Activated CD8-positive, alpha-beta T cell treated with anti-CD3 and anti-CD28 coated beads, Interleukin-2, amount 10 ng/mL, durations not matched to agents 7 days and 5 days (primary cell): ENCODE data around the gene SDC3. TPM values are rescaled to one million over a fixed set of nuclear protein-coding genes. Genes with fewer than 3 reads are reported as not detected.
"Not testable (repeated sequence)": the region's sequence is repeated elsewhere in the genome, so short reads cannot be mapped to it uniquely, and the experiment has no call there.

Experiments used
- ATAC-seq: fragments of 150-1000 bp; cut with Tn5 transposase; one replicate; pipeline ENCODE4 v1.10.0; 2021; ENCODE audit warnings: moderate library complexity
- CTCF ChIA-PET: fragments of 350-600 bp; sonication (Branson Sonifier 250); formaldehyde crosslinking; loops from one replicate; lab custom pipeline; 2021; ENCODE audit warnings: antibody characterized with exemption; lab: Charles Lee
- POLR2A ChIA-PET: fragments of 350-600 bp; sonication (Branson Sonifier 250); formaldehyde crosslinking; loops from one replicate; lab custom pipeline; 2021; ENCODE audit warnings: antibody characterized with exemption; lab: Charles Lee
- DNase-seq: peaks from one replicate; pipeline ENCODE4 v3.0.0-alpha.2; 2020
- H3K27ac Mint-ChIP-seq: one replicate; pipeline ENCODE4 v1.8.0; 2021; ENCODE audit warnings: mild to moderate bottlenecking, mixed read lengths
- H3K27me3 Mint-ChIP-seq: one replicate; pipeline ENCODE4 v1.8.0; 2021; ENCODE audit warnings: low read depth, mixed read lengths
- H3K36me3 Mint-ChIP-seq: one replicate; pipeline ENCODE4 v1.8.0; 2021; ENCODE audit warnings: low read depth, mixed read lengths
- H3K4me1 Mint-ChIP-seq: one replicate; pipeline ENCODE4 v1.8.0; 2021; ENCODE audit warnings: low read depth, mixed read lengths
- H3K4me3 Mint-ChIP-seq: one replicate; pipeline ENCODE4 v1.8.0; 2021; ENCODE audit warnings: mild to moderate bottlenecking, mixed read lengths
- H3K9me3 Mint-ChIP-seq: one replicate; pipeline ENCODE4 v1.8.0; 2022; ENCODE audit warnings: mixed read lengths; ENCODE audit not compliant: insufficient read depth
- total RNA-seq, 2 experiments: library from RNA; stranded (reverse); gene quantifications; one replicate each; pipeline ENCODE4 v1.2.3, GENCODE V29; 2021

SDC3 gene
- total RNA-seq, 2 experiments from 2014 or later: not detected

DNA sequence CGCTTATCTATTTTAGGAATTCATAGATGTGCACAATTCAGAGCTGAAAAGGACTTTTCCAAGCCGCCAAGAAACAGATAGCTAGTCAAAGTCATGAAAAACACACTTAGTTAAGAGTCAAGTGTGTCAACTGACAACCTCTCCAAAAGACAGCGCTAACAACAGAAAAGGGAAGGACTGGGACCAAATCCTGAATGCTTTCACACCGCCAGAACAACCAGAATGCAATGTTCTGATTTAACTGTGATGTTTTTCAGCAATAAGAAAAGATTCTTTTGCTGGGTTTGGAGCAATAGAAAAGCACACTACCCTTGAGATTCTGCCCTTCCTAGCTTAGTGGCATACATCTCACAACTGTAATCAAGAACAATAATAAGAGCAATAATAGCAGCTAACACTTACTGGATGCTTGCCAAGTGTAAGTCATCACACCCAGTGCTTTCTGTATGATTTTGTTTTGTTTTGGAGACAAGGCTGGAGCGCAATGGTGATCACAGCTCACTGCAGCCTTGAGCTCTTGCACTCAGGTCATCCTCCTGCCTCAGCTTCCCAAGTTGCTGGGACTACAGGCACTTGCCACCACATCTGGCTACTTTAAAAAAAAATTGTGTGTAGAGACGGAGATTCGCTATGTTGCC lies 33.9 kb upstream of the SDC3 start:
- ChIA-PET POLR2A (no interaction called here), CTCF (interaction anchor here (1.6 to 1.7 kb wide), 2 partner anchors 14 to 163 kb away, joined by 3 to 9 read pairs; no protein-coding TSS in a partner anchor)
- H3K4me1 Mint-ChIP-seq: no peaks in the 10 kb centered on the region
- H3K4me3 Mint-ChIP-seq: no peak overlapping the region
- H3K27ac Mint-ChIP-seq: no peak overlapping the region
- ATAC-seq: no peak
- DNase-seq: no peak
- peaks cover 50% of the 10 kb centered on the region for H3K36me3 Mint-ChIP-seq
- H3K9me3 Mint-ChIP-seq: no peaks in the 10 kb centered on the region
- H3K27me3 Mint-ChIP-seq: no peaks in the 10 kb centered on the region

- ATAC-seq (no peak), DNase-seq (no peak)
- H3K36me3 Mint-ChIP-seq: peaks cover 56% of the 10 kb centered on the region
- no peaks in the 10 kb centered on the region for H3K9me3 Mint-ChIP-seq
- H3K27me3 Mint-ChIP-seq: no peaks in the 10 kb centered on the region
- no peak overlapping the region for H3K27ac Mint-ChIP-seq
- ChIA-PET POLR2A (no interaction called here), CTCF (interaction anchor here (1.1 to 1.9 kb wide), 2 partner anchors 12 to 44 kb away, joined by 3 to 9 read pairs; no protein-coding TSS in a partner anchor)
- no peaks in the 10 kb centered on the region for H3K4me1 Mint-ChIP-seq
- no peak overlapping the region for H3K4me3 Mint-ChIP-seq
Observed at GRCh38 chr1:30940541-30940940, 32.0 kb upstream of the SDC3 start.

GRCh38 chr1:30936541-30937171 lies 28.1 kb upstream of the SDC3 start:
- no peak for ATAC-seq
- Mint-ChIP-seq H3K36me3 (peaks cover 52% of the 10 kb centered on the region), H3K9me3 (no peaks in the 10 kb centered on the region), H3K27ac (peak overlapping the region; percentile 36), H3K27me3 (no peaks in the 10 kb centered on the region), H3K4me1 (no peaks in the 10 kb centered on the region), H3K4me3 (no peak overlapping the region)
- POLR2A ChIA-PET: no interaction called here
- no peak for DNase-seq
- CTCF ChIA-PET: no interaction called here

DNA sequence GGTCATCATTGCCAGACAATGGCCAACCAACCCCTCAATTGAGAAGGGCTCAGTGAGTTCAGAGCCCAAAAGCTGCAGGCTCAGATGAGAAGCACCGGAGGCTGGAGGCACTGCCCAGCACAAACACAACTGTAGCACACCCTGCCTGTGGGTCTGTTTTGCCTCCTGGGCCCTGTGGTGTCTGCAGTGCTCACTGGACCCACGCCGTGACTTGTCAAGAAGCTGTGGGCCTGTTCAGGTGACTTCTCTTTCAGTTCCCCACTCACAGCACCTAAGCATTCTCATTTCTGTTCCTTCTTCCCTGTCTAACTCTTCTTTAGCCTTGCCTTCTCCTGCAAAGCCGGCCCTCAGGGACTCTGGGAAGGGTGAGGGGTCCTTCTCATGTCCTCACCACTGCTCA lies 27.2 kb upstream of the SDC3 start:
- peaks cover 53% of the 10 kb centered on the region for H3K36me3 Mint-ChIP-seq
- H3K27ac Mint-ChIP-seq, H3K9me3 Mint-ChIP-seq, ATAC-seq, CTCF ChIA-PET, H3K4me1 Mint-ChIP-seq, H3K4me3 Mint-ChIP-seq, H3K27me3 Mint-ChIP-seq, POLR2A ChIA-PET, DNase-seq: not testable (repeated sequence)

DNA sequence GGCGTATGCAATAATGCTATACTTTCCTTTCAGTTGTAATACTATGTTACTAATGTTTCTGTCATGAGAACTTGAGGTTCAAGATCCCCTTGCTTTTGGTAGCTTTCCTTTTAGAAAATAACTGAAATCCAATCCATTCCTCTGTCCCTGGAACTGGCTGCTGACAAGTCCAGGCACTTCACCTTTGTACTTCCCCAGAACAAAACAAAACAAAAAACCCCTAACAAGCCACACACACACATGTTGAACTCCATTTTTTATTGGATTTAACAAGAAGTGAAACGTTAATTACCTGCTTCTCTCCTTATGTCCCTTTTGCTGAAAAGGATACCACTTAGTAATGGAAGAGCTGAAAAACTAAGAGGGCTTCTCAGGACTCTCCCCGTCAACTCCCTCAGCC lies 26.1 kb upstream of the SDC3 start:
- Mint-ChIP-seq H3K4me3 (no peak overlapping the region), H3K9me3 (no peaks in the 10 kb centered on the region), H3K4me1 (no peaks in the 10 kb centered on the region), H3K36me3 (peaks cover 47% of the 10 kb centered on the region), H3K27ac (peak overlapping the region; percentile 13), H3K27me3 (no peaks in the 10 kb centered on the region)
- ATAC-seq (no peak), DNase-seq (no peak)
- ChIA-PET POLR2A (no interaction called here), CTCF (interaction anchor here (7.7 kb wide), 1 partner anchor 132 kb away, joined by 81 read pairs; no protein-coding TSS in a partner anchor)

GRCh38 chr1:30933874-30934252 lies 25.3 kb upstream of the SDC3 start:
- no peaks in the 10 kb centered on the region for H3K27me3 Mint-ChIP-seq
- POLR2A ChIA-PET: no interaction called here

GRCh38 chr1:30930631-30931173 lies 22.1 kb upstream of the SDC3 start:
- no peak overlapping the region for H3K27ac Mint-ChIP-seq

More at GRCh38 chr1:30933874-30934252, 25.3 kb upstream of the SDC3 start:
- ATAC-seq (no peak), DNase-seq (no peak)
- CTCF ChIA-PET: interaction anchor here (1.1 to 7.7 kb wide), 3 partner anchors 132 to 228 kb away, joined by 3 to 81 read pairs (median 5); no protein-coding TSS in a partner anchor
- H3K27ac Mint-ChIP-seq: no peak overlapping the region
- no peak overlapping the region for H3K4me3 Mint-ChIP-seq
- peaks cover 5% of the 10 kb centered on the region for H3K4me1 Mint-ChIP-seq
- peaks cover 40% of the 10 kb centered on the region for H3K36me3 Mint-ChIP-seq
- no peaks in the 10 kb centered on the region for H3K9me3 Mint-ChIP-seq

DNA sequence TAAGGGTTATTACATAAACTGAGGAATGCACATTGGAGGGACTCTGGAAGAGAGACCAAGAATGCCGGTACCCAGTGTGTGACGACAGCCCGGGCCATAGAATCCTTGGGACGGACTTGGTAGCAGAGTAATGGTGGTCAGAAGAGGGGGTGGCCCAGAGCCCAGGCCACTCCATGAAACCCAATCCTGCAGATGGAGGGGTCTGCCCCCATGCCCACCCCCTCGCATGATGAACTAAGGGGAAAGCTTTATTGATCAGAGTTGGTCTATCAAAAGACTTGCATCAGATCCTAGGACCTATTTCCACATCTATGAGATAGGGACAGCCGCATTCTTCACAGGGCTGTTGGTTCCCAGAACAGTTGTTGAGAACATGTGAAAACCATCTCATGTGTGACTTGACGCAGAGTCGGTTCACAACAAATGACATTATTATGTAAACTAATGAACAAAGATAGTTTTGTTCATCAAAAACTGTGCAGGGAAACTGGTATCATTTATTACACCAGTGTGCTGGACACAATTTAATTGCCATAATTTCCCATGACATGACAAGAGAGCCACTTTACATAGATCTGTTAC lies 21.5 kb upstream of the SDC3 start:
- peaks cover 24% of the 10 kb centered on the region for H3K36me3 Mint-ChIP-seq
- POLR2A ChIA-PET: no interaction called here
- H3K4me3 Mint-ChIP-seq: no peak overlapping the region
- peaks cover 8% of the 10 kb centered on the region for H3K4me1 Mint-ChIP-seq
- H3K27ac Mint-ChIP-seq: no peak overlapping the region
- no peaks in the 10 kb centered on the region for H3K27me3 Mint-ChIP-seq
- H3K9me3 Mint-ChIP-seq: no peaks in the 10 kb centered on the region
- ATAC-seq: no peak
- CTCF ChIA-PET: interaction anchor here (0.9 to 7.7 kb wide), 7 partner anchors 56 to 232 kb away, joined by 3 to 81 read pairs (median 4); no protein-coding TSS in a partner anchor
- no peak for DNase-seq

More at GRCh38 chr1:30930631-30931173, 22.1 kb upstream of the SDC3 start:
- Mint-ChIP-seq H3K36me3 (peaks cover 27% of the 10 kb centered on the region), H3K9me3 (no peaks in the 10 kb centered on the region), H3K27me3 (no peaks in the 10 kb centered on the region), H3K4me3 (no peak overlapping the region), H3K4me1 (peaks cover 8% of the 10 kb centered on the region)
- DNase-seq (no peak), ATAC-seq (no peak)
- ChIA-PET POLR2A (no interaction called here), CTCF (interaction anchor here (0.9 to 7.7 kb wide), 7 partner anchors 56 to 464 kb away, joined by 3 to 81 read pairs (median 4); no protein-coding TSS in a partner anchor)

DNA sequence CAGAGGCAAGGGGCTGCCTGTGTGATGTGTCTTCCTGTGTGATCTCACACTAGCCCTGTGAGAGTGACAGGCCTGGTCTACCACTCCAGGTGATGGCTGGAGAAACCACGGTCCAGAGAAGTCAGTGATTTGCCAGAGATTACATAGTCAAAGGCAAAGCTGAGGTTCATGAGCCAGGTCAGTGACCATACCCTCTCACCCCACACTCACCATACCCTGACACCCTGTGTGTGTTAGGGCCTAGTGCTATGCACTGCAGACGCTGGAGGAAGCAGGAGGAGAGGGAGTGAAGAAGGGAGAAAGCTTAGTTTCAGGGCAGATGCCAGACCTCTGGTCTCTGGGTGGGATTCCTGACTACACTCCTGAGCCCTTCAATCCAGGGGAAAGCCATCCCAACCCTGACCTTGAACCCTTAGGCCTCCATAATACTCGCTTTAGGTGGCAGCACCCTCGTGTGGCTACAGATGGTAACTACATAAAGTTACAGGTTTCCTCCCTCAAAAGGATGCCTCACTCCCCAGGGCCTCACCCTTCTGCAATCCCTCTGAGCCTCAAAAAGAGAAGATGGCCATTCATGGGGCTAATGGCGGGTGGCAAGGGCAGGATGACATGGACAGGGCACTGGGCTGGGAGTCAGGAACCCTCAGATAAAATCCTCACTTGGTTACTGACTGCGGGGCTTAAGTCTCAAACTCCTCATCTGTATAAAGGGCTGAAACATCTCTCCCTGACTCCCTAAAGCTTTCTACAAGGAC lies 20.8 kb upstream of the SDC3 start:
- CTCF ChIA-PET: interaction anchor here (0.7 to 7.7 kb wide), 22 partner anchors 9 to 211 kb away, joined by 3 to 81 read pairs (median 4); no protein-coding TSS in a partner anchor
- DNase-seq (peak; percentile 68), ATAC-seq (peak; percentile 76)
- Mint-ChIP-seq H3K27me3 (no peaks in the 10 kb centered on the region), H3K36me3 (peaks cover 18% of the 10 kb centered on the region), H3K4me1 (peaks cover 8% of the 10 kb centered on the region), H3K9me3 (no peaks in the 10 kb centered on the region), H3K27ac (peak overlapping the region; percentile 55), H3K4me3 (no peak overlapping the region)
- POLR2A ChIA-PET: interaction anchor here (1.1 kb wide), 1 partner anchor 14 kb away, joined by 3 read pairs; no protein-coding TSS in a partner anchor

- ChIA-PET CTCF (interaction anchor here (0.7 to 7.7 kb wide), 23 partner anchors 9 to 210 kb away, joined by 3 to 81 read pairs (median 4); no protein-coding TSS in a partner anchor), POLR2A (interaction anchor here (1.1 kb wide), 1 partner anchor 14 kb away, joined by 3 read pairs; no protein-coding TSS in a partner anchor)
- H3K4me1 Mint-ChIP-seq: peaks cover 8% of the 10 kb centered on the region
- no peak for DNase-seq
- no peak overlapping the region for H3K4me3 Mint-ChIP-seq
- no peak overlapping the region for H3K27ac Mint-ChIP-seq
- H3K36me3 Mint-ChIP-seq: peaks cover 13% of the 10 kb centered on the region
- no peak for ATAC-seq
- no peaks in the 10 kb centered on the region for H3K9me3 Mint-ChIP-seq
- H3K27me3 Mint-ChIP-seq: no peaks in the 10 kb centered on the region
Observed at GRCh38 chr1:30928789-30929134, 20.2 kb upstream of the SDC3 start.

GRCh38 chr1:30928171-30928570 lies 19.6 kb upstream of the SDC3 start:
- no peak for DNase-seq
- peaks cover 8% of the 10 kb centered on the region for H3K4me1 Mint-ChIP-seq

More at GRCh38 chr1:30928171-30928570, 19.6 kb upstream of the SDC3 start:
- peaks cover 10% of the 10 kb centered on the region for H3K36me3 Mint-ChIP-seq
- ChIA-PET CTCF (interaction anchor here (0.7 to 7.7 kb wide), 21 partner anchors 8 to 209 kb away, joined by 3 to 81 read pairs (median 5); no protein-coding TSS in a partner anchor), POLR2A (interaction anchor here (0.8 kb wide), 1 partner anchor 122 kb away, joined by 3 read pairs; no protein-coding TSS in a partner anchor)
- peaks cover 2% of the 10 kb centered on the region for H3K27me3 Mint-ChIP-seq
- H3K9me3 Mint-ChIP-seq: no peaks in the 10 kb centered on the region
- no peak for ATAC-seq
- no peak overlapping the region for H3K4me3 Mint-ChIP-seq
- no peak overlapping the region for H3K27ac Mint-ChIP-seq
